PFSK-1 (cell line): ENCODE data around the gene MKLN1.

Source experiments
- FOXP2 ChIP-seq: optimal IDR thresholded peaks from 2 replicates; pipeline ENCODE3; 2011; ENCODE audit warnings: borderline replicate concordance, control low read depth, inconsistent platforms; ENCODE audit not compliant: insufficient read depth; ENCODE audit errors: extremely low read length, extremely low read depth
- POLR2AphosphoS5 ChIP-seq: IDR thresholded peaks from 2 replicates; pipeline ENCODE4 v1.6.1; 2012; ENCODE audit warnings: low read depth, mild to moderate bottlenecking, control low read depth, low read length, moderate library complexity
- REST ChIP-seq, 2 experiments: IDR thresholded peaks; 2 replicates each; pipeline versions ENCODE4 v1.6.1 to v1.8.0; 2011 to 2012; ENCODE audit warnings: low read depth in 2 of 2, low read length in 2 of 2, control low read depth in 1 of 2, inconsistent platforms in 1 of 2, mild to moderate bottlenecking in 1 of 2, moderate library complexity in 1 of 2; ENCODE audit not compliant: insufficient read depth in 1 of 2
- SIN3A ChIP-seq: IDR thresholded peaks from 2 replicates; pipeline ENCODE4 v1.6.1; 2012; ENCODE audit warnings: mild to moderate bottlenecking, low read length, moderate library complexity, borderline replicate concordance; ENCODE audit not compliant: insufficient read depth
- TAF1 ChIP-seq: IDR thresholded peaks from 2 replicates; pipeline ENCODE4 v1.6.1; 2012; ENCODE audit warnings: low read length, control low read depth, borderline replicate concordance; ENCODE audit not compliant: insufficient read depth

DNA sequence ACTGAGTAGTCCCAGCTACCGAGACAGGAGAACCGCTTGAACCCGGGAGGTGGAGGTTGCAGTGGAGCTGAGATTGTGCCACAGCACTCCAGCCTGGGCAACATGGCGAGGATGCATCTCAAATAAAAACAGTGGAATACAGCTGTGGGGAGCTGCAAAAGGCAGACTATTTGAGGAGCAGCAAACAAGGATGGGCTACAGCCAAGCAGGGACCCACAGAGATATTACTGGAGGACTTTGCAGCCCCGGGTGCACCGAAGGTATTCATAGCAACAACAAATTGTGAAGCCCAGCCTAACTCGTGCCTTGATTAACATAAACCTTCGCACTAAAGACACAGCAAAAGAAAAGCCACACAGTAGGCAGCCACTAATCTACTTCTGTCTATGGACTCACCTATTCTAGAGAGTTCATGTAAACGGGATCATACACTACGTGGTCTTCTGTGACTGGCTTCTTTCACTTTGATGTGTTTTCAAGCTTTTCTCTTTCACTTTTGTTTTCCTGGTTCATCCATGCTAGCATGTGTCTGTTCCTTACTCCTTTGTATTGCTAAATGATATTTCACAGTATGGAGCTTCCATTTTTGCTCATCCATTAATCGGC is 194.8 kb downstream of the MKLN1 start:
- TF ChIP-seq SIN3A, result no peak
- TF ChIP-seq POLR2AphosphoS5, result no peak
- TF ChIP-seq TAF1, result no peak
- TF ChIP-seq FOXP2, result no peak
- TF ChIP-seq REST (IDR thresholded peaks at IDR 0.05; ENCODE audit: insufficient read depth in 1 of 2, low read depth in 2 of 2, low read length in 2 of 2), result no peak
